GM23338 (cell line): ENCODE results near the gene GCSH. TPM values are rescaled to one million over a fixed set of nuclear protein-coding genes. Genes with fewer than 3 reads are reported as not detected.

ENCODE experiments used
- ATAC-seq: fragments of 200-7000 bp; cut with Tn5 transposase; 3 replicates; pipeline ENCODE4 v1.9.1; 2020
- DNase-seq: peaks from one replicate; pipeline ENCODE4 v3.0.0-alpha.2; 2015; ENCODE audit warnings: low spot score
- H2AFZ ChIP-seq: fragments of 200-600 bp; sonication (generic); 2 replicates; pipeline ENCODE4 v1.8.0; 2016; ENCODE audit warnings: antibody characterized with exemption, mild to moderate bottlenecking, moderate library complexity
- H3F3A ChIP-seq: fragments of 200-600 bp; sonication (generic); replicated peaks from 2 replicates; pipeline ENCODE4 v1.8.0; 2017; ENCODE audit warnings: antibody characterized with exemption, mixed run types, low read depth
- H3K27ac ChIP-seq: fragments of 200-600 bp; sonication (generic); 2 replicates; pipeline ENCODE4 v1.6.1; 2016; ENCODE audit warnings: low read depth
- H3K27me3 ChIP-seq: fragments of 200-600 bp; sonication (generic); 2 replicates; pipeline ENCODE4 v1.8.0; 2016; ENCODE audit warnings: mild to moderate bottlenecking, mixed run types, moderate library complexity; ENCODE audit not compliant: insufficient read depth
- H3K36me3 ChIP-seq: fragments of 200-600 bp; sonication (generic); 2 replicates; pipeline ENCODE4 v1.8.0; 2016; ENCODE audit warnings: mild to moderate bottlenecking; ENCODE audit not compliant: insufficient read depth
- H3K4me1 ChIP-seq: fragments of 200-600 bp; sonication (generic); 2 replicates; pipeline ENCODE4 v1.8.0; 2016; ENCODE audit warnings: mild to moderate bottlenecking, moderate library complexity; ENCODE audit not compliant: insufficient read depth
- H3K4me2 ChIP-seq: fragments of 200-600 bp; sonication (generic); 2 replicates; pipeline ENCODE4 v1.7.1; 2017; ENCODE audit warnings: mixed run types
- H3K4me3 ChIP-seq: fragments of 200-600 bp; sonication (generic); 2 replicates; pipeline ENCODE4 v1.6.1; 2016; ENCODE audit warnings: mixed run types
- H3K79me2 ChIP-seq: fragments of 200-600 bp; sonication (generic); replicated peaks from 2 replicates; pipeline ENCODE4 v1.8.0; 2017; ENCODE audit warnings: mild to moderate bottlenecking; ENCODE audit not compliant: insufficient read depth
- H3K9me2 ChIP-seq: fragments of 200-600 bp; sonication (generic); 2 replicates; pipeline ENCODE4 v1.8.0; 2017; ENCODE audit not compliant: insufficient read depth
- H4K20me1 ChIP-seq: fragments of 200-600 bp; sonication (generic); replicated peaks from 2 replicates; pipeline ENCODE4 v1.8.0; 2017; ENCODE audit warnings: mild to moderate bottlenecking; ENCODE audit not compliant: insufficient read depth
- H3K27ac Mint-ChIP-seq: 2 replicates; pipeline ENCODE4 v1.8.0; 2020; ENCODE audit warnings: inconsistent platforms, mild to moderate bottlenecking, moderate library complexity, mixed read lengths
- H3K27me3 Mint-ChIP-seq: 3 replicates; pipeline ENCODE4 v1.8.0; 2022; ENCODE audit warnings: low read depth, mild to moderate bottlenecking, moderate library complexity, mixed read lengths, inconsistent platforms; ENCODE audit not compliant: insufficient read depth, poor library complexity
- H3K36me3 Mint-ChIP-seq: 3 replicates; pipeline ENCODE4 v1.8.0; 2021; ENCODE audit warnings: low read depth, mild to moderate bottlenecking, inconsistent platforms, moderate library complexity, mixed read lengths
- H3K4me1 Mint-ChIP-seq: 3 replicates; pipeline ENCODE4 v1.8.0; 2020; ENCODE audit warnings: mild to moderate bottlenecking, inconsistent platforms, mixed read lengths
- H3K4me3 Mint-ChIP-seq: 3 replicates; pipeline ENCODE4 v1.8.0; 2021; ENCODE audit warnings: moderate library complexity, mild to moderate bottlenecking, inconsistent platforms, mixed read lengths
- H3K9me3 Mint-ChIP-seq: 3 replicates; pipeline ENCODE4 v1.8.0; 2020; ENCODE audit warnings: moderate library complexity, mild to moderate bottlenecking, inconsistent platforms, mixed read lengths
- CREB1 ChIP-seq: fragments of 250-450 bp; sonication (Bioruptor Pico); IDR thresholded peaks from 2 replicates; pipeline ENCODE4 v1.5.0; 2020; ENCODE audit warnings: low read depth, mild to moderate bottlenecking, moderate library complexity
- EZH2 ChIP-seq: fragments of 200-600 bp; sonication (generic); IDR thresholded peaks from one replicate; pipeline ENCODE4 v1.8.0; 2017; ENCODE audit warnings: antibody characterized with exemption, mild to moderate bottlenecking, low read depth; ENCODE audit not compliant: unreplicated experiment
- EZH2phosphoT487 ChIP-seq: fragments of 200-600 bp; sonication (generic); IDR thresholded peaks from one replicate; pipeline ENCODE4 v1.8.1; 2018; ENCODE audit warnings: antibody characterized with exemption; ENCODE audit not compliant: unreplicated experiment
- JUNB ChIP-seq: IDR thresholded peaks from one replicate; pipeline ENCODE4 v1.6.1; 2016; ENCODE audit warnings: antibody characterized with exemption; ENCODE audit not compliant: unreplicated experiment
- POLR2AphosphoS5 ChIP-seq: IDR thresholded peaks from 2 replicates; pipeline ENCODE4 v1.6.1; 2016; ENCODE audit warnings: antibody characterized with exemption, low read depth
- ZNF462 ChIP-seq: fragments of 250-450 bp; sonication (Bioruptor Pico); IDR thresholded peaks from 2 replicates; pipeline ENCODE4 v1.5.0; 2020; ENCODE audit warnings: mild to moderate bottlenecking, moderate library complexity
- polyA plus RNA-seq: library from polyadenylated mRNA; unstranded; fragments of >200 nt; fragmentation: Nextera tagmentation; extraction: Ambion mirVana; gene quantifications from 2 replicates; pipeline ENCODE4 v1.2.1, GENCODE V29; 2016
- total RNA-seq: library from RNA; depleted of rRNA; stranded (reverse); fragments of >200 nt; shearing (Covaris generic); gene quantifications from 2 replicates; pipeline ENCODE4 v1.2.3, GENCODE V29; 2014
- TF ChIP-seq, protein P1 (sequence below): IDR thresholded peaks from one replicate; pipeline ENCODE4 v1.6.1; 2018; ENCODE audit warnings: antibody characterized with exemption; ENCODE audit not compliant: unreplicated experiment

Gene GCSH
- total and polyA plus RNA-seq, 2 experiments from 2014 or later, result 118 to 389 TPM

DNA sequence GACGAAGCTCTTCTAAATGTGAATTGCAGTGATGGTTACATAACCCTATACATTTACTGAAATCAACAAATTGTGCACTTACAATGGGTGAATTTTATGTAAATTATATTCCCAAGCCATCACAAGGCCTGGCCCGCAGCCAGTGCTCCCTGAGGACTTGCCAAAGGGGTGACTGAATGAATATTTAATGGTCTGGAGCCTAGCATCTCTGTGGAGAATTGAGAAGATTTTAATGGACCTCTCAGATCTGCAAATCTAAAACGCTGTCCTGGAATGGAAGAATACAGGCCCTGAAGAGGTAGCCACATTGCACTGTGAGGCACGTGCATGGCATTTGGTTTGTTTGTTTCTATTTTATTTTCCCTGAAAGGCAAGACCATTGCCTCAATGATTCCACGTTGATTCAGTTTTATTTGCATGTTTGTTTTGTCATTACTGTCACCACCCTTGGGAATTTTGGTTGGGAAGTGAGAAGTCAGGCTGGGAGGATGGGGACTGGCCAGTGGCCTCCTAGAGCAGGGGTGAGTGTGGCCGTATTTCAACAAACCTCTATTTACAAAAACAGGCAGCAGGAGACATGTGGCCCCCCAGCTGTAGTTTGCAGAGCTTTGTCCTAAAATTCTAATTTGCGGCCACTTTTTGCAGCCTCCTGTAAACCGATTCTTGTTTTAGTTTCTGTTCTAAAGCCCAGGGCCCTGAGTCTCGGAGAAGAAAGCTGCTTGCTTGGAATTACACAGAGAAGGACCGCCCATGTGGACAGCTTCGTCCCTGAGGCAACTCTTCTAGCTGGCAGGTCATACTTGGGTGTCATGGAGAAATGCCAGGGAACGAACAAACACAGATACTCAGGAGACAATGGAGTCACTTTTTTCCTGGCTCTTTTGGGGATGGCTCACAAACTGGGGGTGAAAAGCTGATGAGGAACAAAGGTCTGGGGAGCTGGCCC is 40.5 kb upstream of the GCSH start:
- ATAC-seq (no peak), DNase-seq (no peak)
- H3K27me3 Mint-ChIP-seq, result peaks cover 2% of the 10 kb centered on the region
- no peak overlapping the region; the same call in 1 of the 2 replicates for H3K27ac Mint-ChIP-seq
- no peaks in the 10 kb centered on the region for H3K36me3 Mint-ChIP-seq
- no peaks in the 10 kb centered on the region for H3K36me3 ChIP-seq
- peak overlapping the region; percentile 86 for H2AFZ ChIP-seq
- H3K9me2 ChIP-seq, result no peaks in the 10 kb centered on the region
- H3K4me1 ChIP-seq, result peaks cover 10% of the 10 kb centered on the region; the same call in 1 of the 2 replicates
- peaks cover 15% of the 10 kb centered on the region for H3K4me1 Mint-ChIP-seq
- H3K27me3 ChIP-seq, result no peaks in the 10 kb centered on the region
- H3K79me2 ChIP-seq, result no peaks in the 10 kb centered on the region
- no peaks in the 10 kb centered on the region for H3F3A ChIP-seq
- no peak overlapping the region for H3K4me3 Mint-ChIP-seq
- H3K4me3 ChIP-seq, result no peak overlapping the region
- no peaks in the 10 kb centered on the region for H3K9me3 Mint-ChIP-seq
- H4K20me1 ChIP-seq, result no peaks in the 10 kb centered on the region
- no peak overlapping the region for H3K27ac ChIP-seq
- TF ChIP-seq JUNB (no peak), CREB1 (CRISPR knock-in tag) (no peak), POLR2AphosphoS5 (no peak), EZH2phosphoT487 (no peak), EZH2 (no peak), ZNF462 (CRISPR knock-in tag) (no peak)
- TF ChIP-seq, protein P1, sequence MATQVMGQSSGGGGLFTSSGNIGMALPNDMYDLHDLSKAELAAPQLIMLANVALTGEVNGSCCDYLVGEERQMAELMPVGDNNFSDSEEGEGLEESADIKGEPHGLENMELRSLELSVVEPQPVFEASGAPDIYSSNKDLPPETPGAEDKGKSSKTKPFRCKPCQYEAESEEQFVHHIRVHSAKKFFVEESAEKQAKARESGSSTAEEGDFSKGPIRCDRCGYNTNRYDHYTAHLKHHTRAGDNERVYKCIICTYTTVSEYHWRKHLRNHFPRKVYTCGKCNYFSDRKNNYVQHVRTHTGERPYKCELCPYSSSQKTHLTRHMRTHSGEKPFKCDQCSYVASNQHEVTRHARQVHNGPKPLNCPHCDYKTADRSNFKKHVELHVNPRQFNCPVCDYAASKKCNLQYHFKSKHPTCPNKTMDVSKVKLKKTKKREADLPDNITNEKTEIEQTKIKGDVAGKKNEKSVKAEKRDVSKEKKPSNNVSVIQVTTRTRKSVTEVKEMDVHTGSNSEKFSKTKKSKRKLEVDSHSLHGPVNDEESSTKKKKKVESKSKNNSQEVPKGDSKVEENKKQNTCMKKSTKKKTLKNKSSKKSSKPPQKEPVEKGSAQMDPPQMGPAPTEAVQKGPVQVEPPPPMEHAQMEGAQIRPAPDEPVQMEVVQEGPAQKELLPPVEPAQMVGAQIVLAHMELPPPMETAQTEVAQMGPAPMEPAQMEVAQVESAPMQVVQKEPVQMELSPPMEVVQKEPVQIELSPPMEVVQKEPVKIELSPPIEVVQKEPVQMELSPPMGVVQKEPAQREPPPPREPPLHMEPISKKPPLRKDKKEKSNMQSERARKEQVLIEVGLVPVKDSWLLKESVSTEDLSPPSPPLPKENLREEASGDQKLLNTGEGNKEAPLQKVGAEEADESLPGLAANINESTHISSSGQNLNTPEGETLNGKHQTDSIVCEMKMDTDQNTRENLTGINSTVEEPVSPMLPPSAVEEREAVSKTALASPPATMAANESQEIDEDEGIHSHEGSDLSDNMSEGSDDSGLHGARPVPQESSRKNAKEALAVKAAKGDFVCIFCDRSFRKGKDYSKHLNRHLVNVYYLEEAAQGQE, result no peak
- 0 out of 2 replicates have a peak overlapping the region, but pooled peaks have one; percentile 12 for H3K4me2 ChIP-seq
